ENCODE data around the gene PKP3.
"Not testable (repeated sequence)": the region's sequence is repeated elsewhere in the genome, so short reads cannot be mapped to it uniquely, and the experiment has no call there.

The PKP3 gene

DNA sequence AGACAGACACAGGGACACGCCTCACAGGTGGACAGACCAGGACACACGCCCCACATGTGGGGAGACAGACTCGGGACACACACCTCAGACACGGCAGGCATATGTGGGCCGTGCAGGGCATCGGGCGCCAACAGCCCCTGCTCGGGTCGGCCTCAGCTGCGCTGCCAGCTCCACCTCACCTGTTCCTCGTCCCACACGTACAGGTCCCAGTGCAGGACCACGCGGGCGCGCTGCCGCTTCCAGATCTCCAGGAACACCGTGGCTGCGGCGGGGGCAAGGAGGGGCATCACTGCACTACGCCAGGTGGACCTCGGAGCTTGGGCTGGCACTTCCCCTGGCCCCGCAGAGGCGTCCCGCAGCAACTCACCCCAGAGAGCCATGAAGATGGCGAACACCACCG is 35.4 kb downstream of the PKP3 start:
- Mint-ChIP-seq H3K27ac (no peak overlapping the region), H3K9me3 (no peaks in the 10 kb centered on the region), H3K27me3 (no peaks in the 10 kb centered on the region), H3K36me3 (ENCODE audit: low read depth) (peaks cover 26% of the 10 kb centered on the region), H3K4me1 (ENCODE audit: low read depth) (no peaks in the 10 kb centered on the region), H3K4me3 (no peak overlapping the region)
- DNase-seq, result no peak

DNA sequence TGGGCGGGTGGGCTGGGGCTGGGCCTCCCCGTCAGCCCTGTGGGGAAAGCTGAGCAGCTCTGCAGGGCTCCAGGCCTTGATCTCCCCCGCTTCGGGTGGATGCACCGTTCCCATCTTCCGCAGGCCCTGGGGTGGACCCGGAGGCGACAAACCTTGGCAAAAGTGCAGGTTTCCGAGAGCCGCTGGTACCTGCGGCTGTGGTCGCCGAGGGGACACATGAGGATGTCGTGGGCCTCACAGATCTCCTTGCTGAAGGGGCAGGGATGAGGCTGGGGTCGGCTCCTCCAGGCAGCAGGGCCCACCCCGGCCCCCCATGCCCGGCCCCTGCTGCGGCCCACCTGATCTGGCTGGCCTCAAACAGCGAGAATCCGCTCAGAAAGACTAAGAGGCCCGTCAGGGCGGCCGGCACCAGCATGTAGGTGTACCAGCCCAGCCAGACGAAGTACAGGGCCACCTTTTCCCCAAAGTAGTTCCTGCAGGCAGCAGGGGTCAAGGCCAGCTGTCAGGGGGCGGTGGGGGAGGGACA is 36.0 kb downstream of the PKP3 start:
- Mint-ChIP-seq H3K27me3 (no peaks in the 10 kb centered on the region), H3K36me3 (ENCODE audit: low read depth) (peaks cover 22% of the 10 kb centered on the region), H3K4me1 (ENCODE audit: low read depth) (no peaks in the 10 kb centered on the region), H3K27ac (no peak overlapping the region), H3K4me3 (no peak overlapping the region), H3K9me3 (no peaks in the 10 kb centered on the region)
- DNase-seq, result no peak

DNA sequence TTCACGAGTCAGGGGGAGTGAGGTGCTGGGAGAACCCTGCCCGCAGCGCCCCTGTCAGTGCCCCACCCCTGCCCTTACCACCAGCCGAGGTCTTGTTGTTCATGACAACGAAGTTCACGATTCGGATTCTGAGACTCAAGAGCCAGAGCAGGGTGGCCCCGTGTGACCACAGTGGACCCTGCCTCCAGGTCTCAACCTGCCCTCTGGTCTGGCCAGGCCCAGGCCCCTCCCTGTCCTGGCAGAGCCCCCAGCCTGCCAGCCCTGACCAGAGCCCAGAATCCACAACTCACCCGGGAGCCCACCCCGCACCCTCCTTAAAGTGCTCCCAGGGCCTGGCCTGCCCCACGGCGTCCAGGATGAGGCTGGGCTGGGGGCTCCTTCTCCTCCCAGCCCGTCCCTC is 37.9 kb downstream of the PKP3 start:
- H3K9me3 Mint-ChIP-seq, result no peaks in the 10 kb centered on the region
- no peak overlapping the region for H3K4me3 Mint-ChIP-seq
- DNase-seq, result no peak
- H3K36me3 Mint-ChIP-seq (ENCODE audit: low read depth), result peaks cover 15% of the 10 kb centered on the region
- H3K27ac Mint-ChIP-seq, result no peak overlapping the region
- peaks cover 2% of the 10 kb centered on the region for H3K4me1 Mint-ChIP-seq (ENCODE audit: low read depth)
- H3K27me3 Mint-ChIP-seq, result no peaks in the 10 kb centered on the region

DNA sequence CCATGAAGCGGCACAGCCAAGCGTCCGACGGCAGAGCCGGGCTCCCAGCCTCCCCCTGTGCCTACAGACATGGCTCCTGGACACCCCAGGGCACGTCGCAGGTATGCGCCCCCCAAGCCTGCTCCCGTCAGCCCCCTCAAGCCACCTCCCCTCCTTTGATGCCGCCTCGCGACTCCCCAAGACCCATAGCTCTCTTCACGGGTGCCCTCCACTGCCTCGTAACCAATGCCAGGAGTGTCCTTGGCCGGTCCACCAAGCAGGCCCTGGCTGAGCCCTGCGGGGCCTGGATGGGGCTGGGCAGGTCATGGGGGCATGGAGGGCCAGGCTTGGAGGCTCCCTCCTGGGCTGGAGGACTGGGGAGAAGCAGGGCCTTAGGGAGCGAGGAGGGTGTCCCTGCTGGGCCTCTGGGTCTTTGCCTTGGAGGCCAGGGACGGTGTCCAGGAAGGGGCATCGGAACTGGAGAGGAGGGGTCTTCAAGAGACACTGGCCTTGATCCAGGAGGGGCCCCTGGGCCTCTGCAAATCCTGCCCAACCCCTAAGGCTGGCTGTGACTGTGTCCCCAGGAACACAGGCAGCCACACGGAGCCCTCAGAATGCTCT is 38.6 kb downstream of the PKP3 start:
- peaks cover 8% of the 10 kb centered on the region for H3K4me1 Mint-ChIP-seq (ENCODE audit: low read depth)
- H3K4me3 Mint-ChIP-seq, result no peak overlapping the region
- H3K27me3 Mint-ChIP-seq, result no peaks in the 10 kb centered on the region
- no peaks in the 10 kb centered on the region for H3K9me3 Mint-ChIP-seq
- H3K36me3 Mint-ChIP-seq (ENCODE audit: low read depth), result peaks cover 13% of the 10 kb centered on the region
- no peak overlapping the region for H3K27ac Mint-ChIP-seq
- DNase-seq, result no peak

DNA sequence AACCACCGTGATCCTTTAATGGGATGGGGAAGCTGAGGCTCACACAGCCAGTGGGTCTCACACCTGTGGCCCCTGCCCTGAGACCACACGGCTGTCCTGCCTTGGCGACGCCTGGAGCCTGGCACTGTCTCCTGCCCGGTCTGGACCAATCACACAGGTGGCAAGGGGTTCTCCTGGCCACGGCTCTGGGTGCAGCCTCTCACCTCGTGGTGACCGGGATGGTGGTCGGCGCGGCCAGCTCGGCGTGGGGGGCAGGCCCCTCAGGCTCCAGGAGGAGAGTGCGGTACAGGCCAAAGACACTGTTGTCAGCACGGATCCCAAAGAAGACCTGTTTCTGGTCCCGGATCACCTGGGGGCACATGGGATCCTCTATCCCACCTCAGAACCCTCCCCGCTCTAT is 39.1 kb downstream of the PKP3 start:
- H3K4me3 Mint-ChIP-seq, result no peak overlapping the region
- H3K27ac Mint-ChIP-seq, result no peak overlapping the region
- peaks cover 13% of the 10 kb centered on the region for H3K36me3 Mint-ChIP-seq (ENCODE audit: low read depth)
- no peak for DNase-seq
- peaks cover 9% of the 10 kb centered on the region for H3K4me1 Mint-ChIP-seq (ENCODE audit: low read depth)
- H3K9me3 Mint-ChIP-seq, result no peaks in the 10 kb centered on the region
- H3K27me3 Mint-ChIP-seq, result no peaks in the 10 kb centered on the region

DNA sequence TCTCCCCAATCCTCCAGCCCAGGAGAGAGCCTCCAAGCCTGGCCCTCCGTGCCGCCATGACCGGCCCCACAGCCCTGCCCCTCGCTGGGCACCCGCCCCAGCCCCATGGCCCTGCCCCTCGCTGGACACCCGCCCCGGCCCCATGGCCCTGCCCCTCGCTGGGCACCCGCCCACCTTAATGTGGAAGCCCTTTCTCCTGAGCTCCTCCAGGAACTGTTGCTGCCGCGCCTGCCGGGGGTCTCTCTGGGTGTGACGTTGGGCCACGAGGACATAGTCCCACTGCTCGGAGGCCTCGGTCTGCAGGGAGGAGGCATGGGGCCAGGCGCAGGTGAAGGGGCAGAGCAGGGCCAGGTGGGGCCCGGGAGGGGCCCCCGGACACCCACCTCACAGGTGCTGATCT is 39.6 kb downstream of the PKP3 start:
- DNase-seq, result no peak
- no peaks in the 10 kb centered on the region for H3K27me3 Mint-ChIP-seq
- H3K36me3 Mint-ChIP-seq (ENCODE audit: low read depth), result peaks cover 13% of the 10 kb centered on the region
- no peak overlapping the region for H3K27ac Mint-ChIP-seq
- no peaks in the 10 kb centered on the region for H3K9me3 Mint-ChIP-seq
- H3K4me3 Mint-ChIP-seq, result no peak overlapping the region
- peaks cover 11% of the 10 kb centered on the region for H3K4me1 Mint-ChIP-seq (ENCODE audit: low read depth)

DNA sequence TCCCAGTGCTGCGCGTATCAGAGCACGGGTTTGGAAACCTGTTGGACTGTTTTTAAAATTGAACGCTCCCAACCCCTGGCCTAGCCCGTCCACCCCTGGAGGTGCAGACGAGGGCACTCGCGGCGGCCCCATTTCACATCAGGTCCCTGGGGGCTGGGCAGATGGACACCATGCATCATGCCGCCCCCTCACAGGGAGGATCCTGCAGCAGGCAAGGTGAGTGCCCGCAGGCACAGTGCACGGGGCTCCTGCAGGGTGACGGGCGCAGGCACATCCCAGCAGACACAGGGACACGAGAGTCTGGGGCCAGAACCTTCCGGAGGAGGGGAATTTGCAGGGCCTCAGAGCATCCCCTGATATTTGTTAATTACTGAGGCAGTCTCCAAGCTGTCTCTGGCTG is 40.5 kb downstream of the PKP3 start:
- H3K36me3 Mint-ChIP-seq (ENCODE audit: low read depth), result peaks cover 4% of the 10 kb centered on the region
- no peak overlapping the region for H3K4me3 Mint-ChIP-seq
- no peaks in the 10 kb centered on the region for H3K9me3 Mint-ChIP-seq
- no peak overlapping the region for H3K27ac Mint-ChIP-seq
- H3K4me1 Mint-ChIP-seq (ENCODE audit: low read depth), result peaks cover 17% of the 10 kb centered on the region
- no peak for DNase-seq
- no peaks in the 10 kb centered on the region for H3K27me3 Mint-ChIP-seq

DNA sequence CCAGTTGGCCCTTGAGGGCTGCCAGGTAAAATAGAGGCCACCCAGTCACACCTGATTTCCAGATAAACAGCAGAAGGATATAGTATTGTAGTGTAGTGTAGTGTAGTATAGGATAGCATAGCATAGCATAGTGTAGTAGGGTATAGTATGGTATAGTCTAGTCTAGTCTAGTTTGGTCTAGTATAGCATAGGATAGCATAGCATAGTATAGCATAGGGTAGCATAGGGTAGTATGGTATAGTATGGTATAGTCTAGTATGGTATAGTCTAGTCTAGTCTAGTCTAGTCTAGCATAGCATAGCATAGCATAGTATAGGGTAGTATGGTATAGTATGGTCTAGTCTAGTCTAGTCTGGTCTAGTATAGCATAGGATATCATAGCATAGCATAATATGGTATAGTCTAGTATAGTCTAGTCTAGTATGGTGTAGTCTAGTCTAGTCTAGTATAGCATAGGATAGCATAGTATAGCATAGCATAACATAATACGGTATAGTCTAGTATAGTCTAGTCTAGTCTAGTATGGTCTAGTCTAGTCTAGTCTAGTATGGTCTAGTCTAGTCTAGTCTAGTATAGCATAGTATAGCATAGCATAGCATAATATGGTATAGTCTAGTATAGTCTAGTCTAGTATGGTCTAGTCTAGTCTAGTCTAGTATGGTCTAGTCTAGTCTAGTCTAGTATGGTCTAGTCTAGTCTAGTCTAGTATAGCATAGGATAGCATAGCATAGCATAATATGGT is 41.2 kb downstream of the PKP3 start:
- not testable (repeated sequence) for DNase-seq; H3K9me3 Mint-ChIP-seq; H3K4me3 Mint-ChIP-seq; H3K27ac Mint-ChIP-seq; H3K27me3 Mint-ChIP-seq; H3K36me3 Mint-ChIP-seq (ENCODE audit: low read depth)
- H3K4me1 Mint-ChIP-seq (ENCODE audit: low read depth), result peaks cover 24% of the 10 kb centered on the region

DNA sequence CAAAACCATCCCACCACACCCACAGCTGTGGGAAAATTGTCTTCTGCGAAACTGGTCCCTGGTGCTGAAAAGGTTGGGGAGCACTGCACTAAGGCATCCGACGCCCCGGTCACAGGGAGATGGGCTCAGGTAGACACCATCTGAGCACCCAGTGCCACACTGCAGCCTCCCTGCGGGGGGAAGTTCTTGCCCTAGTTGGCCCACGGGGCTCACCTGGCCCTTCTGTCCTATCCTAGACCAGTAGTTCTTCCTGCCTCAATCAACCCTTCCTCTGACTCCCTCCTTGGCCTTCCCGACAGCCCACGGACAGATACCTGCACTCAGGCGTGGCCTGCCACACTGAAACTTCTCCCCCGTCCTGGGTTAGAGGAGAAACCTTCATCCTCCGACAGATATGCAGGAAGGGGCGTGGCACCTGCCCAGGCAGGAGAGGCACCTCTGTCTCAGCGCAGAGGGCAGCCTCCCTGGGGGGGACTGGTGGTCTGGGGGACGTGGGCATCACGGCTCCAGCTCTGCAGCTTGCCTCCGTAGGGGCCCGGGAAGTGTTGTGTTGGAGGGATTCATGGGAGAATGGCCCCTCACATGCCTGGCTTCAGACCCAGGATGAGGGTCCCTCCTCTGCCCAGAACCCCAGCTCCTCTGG is 43.3 kb downstream of the PKP3 start:
- no peak overlapping the region for H3K4me3 Mint-ChIP-seq
- H3K4me1 Mint-ChIP-seq (ENCODE audit: low read depth), result peaks cover 37% of the 10 kb centered on the region
- H3K27ac Mint-ChIP-seq, result no peak overlapping the region
- no peak for DNase-seq
- H3K9me3 Mint-ChIP-seq, result no peaks in the 10 kb centered on the region
- peaks cover 3% of the 10 kb centered on the region for H3K36me3 Mint-ChIP-seq (ENCODE audit: low read depth)
- no peaks in the 10 kb centered on the region for H3K27me3 Mint-ChIP-seq

DNA sequence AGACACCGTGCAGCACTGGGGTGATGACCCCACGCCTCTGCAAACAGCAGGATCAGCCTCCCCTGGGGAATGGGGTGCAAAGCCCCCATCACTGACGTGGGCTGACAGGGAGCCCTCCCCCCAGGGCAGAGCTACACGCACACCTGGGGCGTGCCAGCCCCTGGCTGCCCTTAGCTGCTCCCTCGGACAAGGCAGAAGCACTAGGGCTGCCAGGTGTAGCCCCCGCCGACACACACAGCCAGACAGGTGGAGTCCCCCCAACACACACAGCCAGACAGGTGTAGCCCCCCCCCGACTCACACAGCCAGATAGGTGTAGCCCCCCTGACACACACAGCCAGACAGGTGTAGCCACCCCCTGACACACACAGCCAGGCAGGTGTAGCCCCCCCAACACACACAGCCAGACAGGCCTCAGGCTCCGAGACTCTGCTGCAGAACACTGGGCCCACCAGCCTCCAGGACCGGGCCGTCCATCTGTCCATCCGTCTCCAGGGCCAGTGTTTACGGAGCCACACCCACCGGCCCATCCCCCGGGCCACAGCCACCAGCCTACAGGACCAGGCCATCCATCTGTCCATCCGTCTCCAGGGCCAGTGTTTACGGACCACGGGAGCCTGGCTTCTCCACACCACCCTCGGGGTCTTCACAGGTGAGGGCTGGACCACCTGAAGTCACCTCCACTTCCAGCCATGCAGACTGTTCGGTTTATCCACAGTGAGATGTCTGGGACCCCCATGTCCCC is 44.3 kb downstream of the PKP3 start:
- H3K27ac Mint-ChIP-seq, result no peak overlapping the region
- no peak for DNase-seq
- H3K4me3 Mint-ChIP-seq, result no peak overlapping the region
- peaks cover 37% of the 10 kb centered on the region for H3K4me1 Mint-ChIP-seq (ENCODE audit: low read depth)
- H3K9me3 Mint-ChIP-seq, result no peaks in the 10 kb centered on the region
- H3K27me3 Mint-ChIP-seq, result no peaks in the 10 kb centered on the region
- no peaks in the 10 kb centered on the region for H3K36me3 Mint-ChIP-seq (ENCODE audit: low read depth)

DNA sequence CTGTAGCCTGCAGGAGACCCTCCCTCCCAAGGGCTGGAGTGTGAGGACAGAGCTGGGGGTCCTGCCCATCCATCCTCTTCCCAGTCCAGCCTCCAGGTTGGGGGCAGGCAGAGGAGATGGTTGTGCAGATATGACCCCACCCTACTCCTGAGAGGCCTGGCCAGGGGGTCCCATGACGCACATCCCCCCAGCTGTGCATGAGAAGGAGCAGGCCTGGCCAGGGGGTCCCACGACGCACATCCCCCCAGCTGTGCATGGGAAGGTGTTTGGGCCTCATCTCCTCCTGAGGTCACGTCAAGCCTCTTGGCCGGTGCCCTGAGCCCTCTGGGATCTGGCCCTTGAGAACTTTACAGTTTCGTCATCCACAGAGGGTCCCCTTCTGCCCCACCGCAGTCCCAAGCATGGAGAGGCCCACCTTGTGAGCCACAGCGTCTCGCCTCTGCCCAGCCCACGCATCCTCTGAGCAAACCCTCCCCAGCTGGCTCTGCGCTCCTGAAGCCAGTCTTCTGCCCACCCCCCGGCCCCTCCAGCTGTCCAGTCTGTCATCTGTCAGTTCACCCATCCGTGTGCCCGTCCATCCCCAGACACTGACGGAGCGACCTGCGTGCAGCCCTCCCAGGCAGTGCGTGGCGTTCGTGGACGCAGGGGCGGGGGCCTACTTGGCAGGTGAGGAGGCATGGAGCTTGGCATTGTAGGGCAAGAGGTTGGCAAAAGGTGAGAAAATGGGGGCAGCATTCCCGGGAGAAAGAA is 45.5 kb downstream of the PKP3 start:
- Mint-ChIP-seq H3K4me1 (ENCODE audit: low read depth) (peaks cover 37% of the 10 kb centered on the region), H3K9me3 (no peaks in the 10 kb centered on the region), H3K36me3 (ENCODE audit: low read depth) (no peaks in the 10 kb centered on the region), H3K27me3 (no peaks in the 10 kb centered on the region), H3K27ac (no peak overlapping the region), H3K4me3 (no peak overlapping the region)
- no peak for DNase-seq

DNA sequence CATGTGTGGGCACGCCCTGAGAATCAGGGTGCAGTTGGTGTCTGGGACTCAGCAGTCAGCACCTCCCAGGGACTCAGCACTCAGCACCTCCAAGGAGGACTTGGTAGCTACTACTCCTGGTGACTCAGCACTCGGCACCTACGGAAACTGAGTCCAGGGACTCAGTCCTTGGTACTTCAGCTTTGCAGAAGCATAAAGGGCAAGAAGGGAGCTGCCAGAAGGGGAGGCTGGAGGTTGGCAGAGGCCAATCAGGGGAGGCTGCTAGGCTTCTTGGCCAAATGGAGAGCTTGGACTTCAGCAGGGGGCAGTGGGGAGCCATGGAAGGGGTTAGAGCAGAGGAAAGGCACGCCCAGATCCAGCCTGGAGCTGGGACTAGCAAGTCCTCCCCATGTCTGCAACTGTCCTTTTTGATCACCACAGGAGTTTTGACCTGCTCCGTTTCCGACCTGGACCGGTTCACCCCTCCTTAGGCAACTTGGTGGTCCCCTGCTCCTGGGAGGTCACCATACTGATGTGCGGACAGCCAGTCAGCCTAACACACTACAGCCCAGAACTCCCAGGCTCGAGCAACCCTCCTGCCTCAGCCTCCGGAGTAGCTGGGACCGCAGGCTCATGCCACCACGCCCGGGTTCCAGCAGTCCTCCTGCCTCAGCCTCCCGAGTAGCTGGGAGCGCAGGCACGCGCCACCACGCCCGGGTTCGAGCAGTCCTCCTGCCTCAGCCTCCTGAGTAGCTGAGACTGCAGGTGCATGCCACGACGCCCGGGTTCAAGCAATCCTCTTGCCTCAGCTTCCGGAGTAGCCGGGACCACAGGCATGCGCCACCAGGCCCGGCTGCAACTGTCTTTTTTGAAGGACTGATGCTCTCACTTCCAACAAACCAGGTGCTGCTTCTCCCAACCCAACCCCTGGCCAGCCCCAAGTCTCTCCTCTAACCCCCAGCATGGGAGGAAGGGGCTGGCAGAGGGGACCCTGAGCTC is 46.3 kb downstream of the PKP3 start:
- Mint-ChIP-seq H3K27ac (no peak overlapping the region), H3K27me3 (no peaks in the 10 kb centered on the region), H3K4me1 (ENCODE audit: low read depth) (peaks cover 37% of the 10 kb centered on the region), H3K4me3 (peak overlapping the region; percentile 76), H3K9me3 (no peaks in the 10 kb centered on the region), H3K36me3 (ENCODE audit: low read depth) (no peaks in the 10 kb centered on the region)
- no peak for DNase-seq

DNA sequence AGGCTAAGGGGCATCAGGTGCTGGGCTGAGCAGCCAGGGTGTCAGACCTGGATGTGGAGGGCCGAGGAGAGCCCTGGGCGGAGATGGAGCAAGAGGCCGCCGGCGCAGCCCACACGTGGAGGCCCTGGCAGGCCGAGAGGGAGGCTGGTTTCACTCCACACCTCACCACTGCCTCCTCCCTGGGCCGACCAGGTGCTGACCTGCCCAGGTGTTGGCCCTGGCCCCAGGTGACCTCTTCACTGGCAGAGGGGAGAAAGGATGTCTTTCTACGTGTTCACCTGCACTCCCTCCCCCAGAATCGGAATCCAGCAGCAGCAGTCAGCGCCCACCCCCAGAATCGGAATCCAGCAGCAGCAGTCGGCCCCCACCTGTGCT is 47.0 kb downstream of the PKP3 start:
- Mint-ChIP-seq H3K4me3 (peak overlapping the region; percentile 76), H3K27me3 (no peaks in the 10 kb centered on the region), H3K36me3 (ENCODE audit: low read depth) (no peaks in the 10 kb centered on the region), H3K9me3 (no peaks in the 10 kb centered on the region), H3K4me1 (ENCODE audit: low read depth) (peaks cover 37% of the 10 kb centered on the region), H3K27ac (peak overlapping the region; percentile 26)
- no peak for DNase-seq
